ENCODE data around the gene SOX18. TPM values are rescaled to one million over a fixed set of nuclear protein-coding genes. Genes with fewer than 3 reads are reported as not detected.
A peak's percentile ranks its signal among the peaks of the same experiment; 100 is the strongest.

Gene SOX18
- total RNA-seq (2021) (0.30 and 0.70 TPM in 2 replicates), Bru-seq, nascent RNA (not detected), BruChase-seq, experiment 1, labeled RNA remaining after a 2-hour chase (percentile 18 among the genes with signal in this experiment), BruChase-seq, experiment 2, labeled RNA remaining after a 6-hour chase (percentile 18 among the genes with signal in this experiment)
- long read RNA-seq, partial matches to known transcripts = 0 of 1 reads
- long read RNA-seq, other reads (novel, unspliced or antisense) = 0 of 1 reads

GRCh38 chr20:64049060-64049877 lies at the start of gene SOX18:
TSS of gene SOX18 (minus strand) at chr20:64049639. CDS start at chr20:64049516, 123 bp downstream.
- Histone ChIP-seq H3K36me3 (ENCODE audit: insufficient read depth, low read length, poor library complexity, severe bottlenecking) (no peaks in the 10 kb centered on the region), H3K4me3 (ENCODE audit: low read depth, low read length, poor library complexity, severe bottlenecking) (peak within 1 kb of the TSS; percentile 34), H3K9me3 (ENCODE audit: low read depth, low read length, poor library complexity, severe bottlenecking) (no peaks in the 10 kb centered on the region), H3K4me1 (ENCODE audit: insufficient read depth, low read length, poor library complexity, severe bottlenecking) (peaks cover 17% of the 10 kb centered on the region), H3K27me3 (replicated peaks; ENCODE audit: insufficient read depth, low read depth, low read length, poor library complexity) (peaks cover 9% of the 10 kb centered on the region), H3K27ac (ENCODE audit: low read depth, low read length, poor library complexity, severe bottlenecking) (no peak within 1 kb of the TSS)
- no TSS peak for BruUV-seq (replicated peaks)
- ChIA-PET POLR2A (ENCODE audit: low non-redundant PET) (no interaction called here), CTCF (no interaction called here)
- no peak for TF ChIP-seq EZH2 (IDR thresholded peaks at IDR 0.05; ENCODE audit: borderline replicate concordance, low read depth, low read length, poor library complexity, severe bottlenecking)
- TF ChIP-seq, protein P1, sequence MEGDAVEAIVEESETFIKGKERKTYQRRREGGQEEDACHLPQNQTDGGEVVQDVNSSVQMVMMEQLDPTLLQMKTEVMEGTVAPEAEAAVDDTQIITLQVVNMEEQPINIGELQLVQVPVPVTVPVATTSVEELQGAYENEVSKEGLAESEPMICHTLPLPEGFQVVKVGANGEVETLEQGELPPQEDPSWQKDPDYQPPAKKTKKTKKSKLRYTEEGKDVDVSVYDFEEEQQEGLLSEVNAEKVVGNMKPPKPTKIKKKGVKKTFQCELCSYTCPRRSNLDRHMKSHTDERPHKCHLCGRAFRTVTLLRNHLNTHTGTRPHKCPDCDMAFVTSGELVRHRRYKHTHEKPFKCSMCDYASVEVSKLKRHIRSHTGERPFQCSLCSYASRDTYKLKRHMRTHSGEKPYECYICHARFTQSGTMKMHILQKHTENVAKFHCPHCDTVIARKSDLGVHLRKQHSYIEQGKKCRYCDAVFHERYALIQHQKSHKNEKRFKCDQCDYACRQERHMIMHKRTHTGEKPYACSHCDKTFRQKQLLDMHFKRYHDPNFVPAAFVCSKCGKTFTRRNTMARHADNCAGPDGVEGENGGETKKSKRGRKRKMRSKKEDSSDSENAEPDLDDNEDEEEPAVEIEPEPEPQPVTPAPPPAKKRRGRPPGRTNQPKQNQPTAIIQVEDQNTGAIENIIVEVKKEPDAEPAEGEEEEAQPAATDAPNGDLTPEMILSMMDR (conservative IDR thresholded peaks at IDR 0.05; ENCODE audit: low read depth, low read length) = no peak
- DNase-seq (ENCODE audit: low spot score) = peak; percentile 62
- intact Hi-C loops (cut with micrococcal nuclease; ENCODE audit: unreplicated experiment) = no loop called here

DNA sequence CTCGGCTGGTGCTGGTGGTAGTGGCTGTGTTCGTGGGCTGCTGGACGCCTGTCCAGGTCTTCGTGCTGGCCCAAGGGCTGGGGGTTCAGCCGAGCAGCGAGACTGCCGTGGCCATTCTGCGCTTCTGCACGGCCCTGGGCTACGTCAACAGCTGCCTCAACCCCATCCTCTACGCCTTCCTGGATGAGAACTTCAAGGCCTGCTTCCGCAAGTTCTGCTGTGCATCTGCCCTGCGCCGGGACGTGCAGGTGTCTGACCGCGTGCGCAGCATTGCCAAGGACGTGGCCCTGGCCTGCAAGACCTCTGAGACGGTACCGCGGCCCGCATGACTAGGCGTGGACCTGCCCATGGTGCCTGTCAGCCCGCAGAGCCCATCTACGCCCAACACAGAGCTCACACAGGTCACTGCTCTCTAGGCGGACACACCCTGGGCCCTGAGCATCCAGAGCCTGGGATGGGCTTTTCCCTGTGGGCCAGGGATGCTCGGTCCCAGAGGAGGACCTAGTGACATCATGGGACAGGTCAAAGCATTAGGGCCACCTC lies 49.1 kb upstream of the SOX18 start:
- intact Hi-C loops (cut with micrococcal nuclease; ENCODE audit: unreplicated experiment) = no loop called here
- Histone ChIP-seq H3K36me3 (ENCODE audit: insufficient read depth, low read length, poor library complexity, severe bottlenecking) (no peaks in the 10 kb centered on the region), H3K4me1 (ENCODE audit: insufficient read depth, low read length, poor library complexity, severe bottlenecking) (no peaks in the 10 kb centered on the region), H3K27me3 (replicated peaks; ENCODE audit: insufficient read depth, low read depth, low read length, poor library complexity) (peaks cover 28% of the 10 kb centered on the region), H3K4me3 (ENCODE audit: low read depth, low read length, poor library complexity, severe bottlenecking) (no peak overlapping the region), H3K27ac (ENCODE audit: low read depth, low read length, poor library complexity, severe bottlenecking) (no peak overlapping the region), H3K9me3 (ENCODE audit: low read depth, low read length, poor library complexity, severe bottlenecking) (no peaks in the 10 kb centered on the region)
- DNase-seq (ENCODE audit: low spot score) = no peak
- ChIA-PET CTCF (no interaction called here), POLR2A (ENCODE audit: low non-redundant PET) (no interaction called here)
- TF ChIP-seq, protein P1 (conservative IDR thresholded peaks at IDR 0.05; ENCODE audit: low read depth, low read length) = no peak
- no peak for TF ChIP-seq EZH2 (IDR thresholded peaks at IDR 0.05; ENCODE audit: borderline replicate concordance, low read depth, low read length, poor library complexity, severe bottlenecking)
- BruUV-seq (replicated peaks) = no TSS peak

GRCh38 chr20:64096535-64096934 lies 47.1 kb upstream of the SOX18 start:
- no peaks in the 10 kb centered on the region for H3K36me3 ChIP-seq (ENCODE audit: insufficient read depth, low read length, poor library complexity, severe bottlenecking)
- no peak for DNase-seq (ENCODE audit: low spot score)
- no peaks in the 10 kb centered on the region for H3K4me1 ChIP-seq (ENCODE audit: insufficient read depth, low read length, poor library complexity, severe bottlenecking)
- ChIA-PET POLR2A (ENCODE audit: low non-redundant PET) (no interaction called here), CTCF (interaction anchor here (1.1 kb wide), 1 partner anchor 23 kb away, joined by 3 read pairs; no protein-coding TSS in a partner anchor)
- BruUV-seq (replicated peaks) = no TSS peak
- H3K9me3 ChIP-seq (ENCODE audit: low read depth, low read length, poor library complexity, severe bottlenecking) = no peaks in the 10 kb centered on the region
- H3K4me3 ChIP-seq (ENCODE audit: low read depth, low read length, poor library complexity, severe bottlenecking) = no peak overlapping the region
- no peak overlapping the region for H3K27ac ChIP-seq (ENCODE audit: low read depth, low read length, poor library complexity, severe bottlenecking)
- TF ChIP-seq, protein P1 (conservative IDR thresholded peaks at IDR 0.05; ENCODE audit: low read depth, low read length) = no peak
- TF ChIP-seq EZH2 (IDR thresholded peaks at IDR 0.05; ENCODE audit: borderline replicate concordance, low read depth, low read length, poor library complexity, severe bottlenecking) = no peak
- peaks cover 8% of the 10 kb centered on the region for H3K27me3 ChIP-seq (replicated peaks; ENCODE audit: insufficient read depth, low read depth, low read length, poor library complexity)
- intact Hi-C loops (cut with micrococcal nuclease; ENCODE audit: unreplicated experiment) = no loop called here
